ENCODE measurements around the gene MAMLD1.
A peak's percentile ranks its signal among the peaks of the same experiment; 100 is the strongest.
"Not testable (repeated sequence)": the region's sequence is repeated elsewhere in the genome, so short reads cannot be mapped to it uniquely, and the experiment has no call there.

Gene MAMLD1

DNA sequence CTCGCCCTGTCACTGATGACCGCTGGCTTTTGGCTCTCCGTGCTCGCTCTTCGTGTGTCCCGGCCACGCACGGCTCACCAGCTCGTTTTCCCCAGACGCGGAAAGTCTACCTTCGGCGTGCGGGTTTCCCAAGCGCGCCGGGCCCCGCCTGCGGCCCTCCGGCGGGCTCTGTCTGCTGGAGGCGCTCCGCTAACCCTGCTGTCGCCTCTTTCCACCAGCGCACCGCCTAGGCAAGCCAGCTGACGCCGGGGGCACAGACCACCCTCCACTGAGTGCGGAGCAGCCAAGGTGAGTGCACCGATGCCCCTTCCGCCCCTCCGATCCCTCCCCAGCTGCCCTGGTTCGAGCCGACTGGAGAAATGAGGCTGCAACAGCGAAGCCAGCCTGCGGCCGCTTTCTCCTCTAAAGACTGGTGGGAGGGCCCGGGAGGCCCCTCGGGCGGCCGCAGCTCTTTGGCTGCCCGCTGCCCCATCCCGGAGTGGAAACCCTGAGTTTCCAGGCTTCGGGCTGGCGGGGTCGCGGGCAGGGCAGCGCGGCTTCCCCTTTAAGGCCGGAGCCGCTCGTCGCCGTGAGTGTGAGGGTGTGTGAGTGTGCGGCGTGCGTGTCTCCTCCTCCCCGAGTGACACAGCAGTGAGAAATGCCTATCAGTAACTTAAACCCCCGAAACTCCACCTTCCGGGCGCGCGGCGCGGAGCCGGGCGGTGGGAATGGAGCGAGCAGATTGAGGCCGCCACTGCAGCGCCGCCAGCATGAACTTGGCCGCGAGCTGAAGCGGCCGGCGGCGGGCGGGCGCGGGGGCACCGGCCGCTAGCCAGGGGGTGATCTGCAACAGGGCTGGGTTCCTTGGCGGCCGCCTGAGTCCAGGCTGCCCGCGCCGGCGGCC is at the start of gene MAMLD1:
Gene MAMLD1 (plus strand): TSS at position 719 of the 883 bp plus-strand sequence. CDS start 82,200 bp downstream, outside the sequence.
- no peak for DNase-seq (ENCODE audit: low read depth)

- no peak for DNase-seq (ENCODE audit: low read depth)
These were observed 49.6 kb upstream of the MAMLD1 start for GRCh38 chrX:150313514-150313913.

DNA sequence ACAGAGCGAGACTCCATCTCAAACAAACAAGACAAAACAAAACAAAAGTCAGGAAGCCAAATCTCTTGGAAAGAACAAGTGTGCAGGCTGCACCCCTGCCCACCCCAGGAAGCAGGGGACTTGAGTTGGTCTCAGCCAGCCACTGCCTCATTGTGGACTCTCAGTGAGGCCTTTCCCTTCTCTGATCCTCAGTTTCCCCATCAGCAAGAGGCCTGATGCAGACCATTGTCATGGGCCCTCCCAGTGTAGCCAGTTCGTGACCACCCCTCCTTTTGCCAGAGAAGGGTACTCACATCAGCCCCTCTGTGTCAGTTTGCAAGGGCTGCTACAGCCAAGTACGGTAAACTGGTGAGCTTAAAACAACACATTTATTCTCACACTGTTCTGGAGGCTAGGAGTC is 48.9 kb upstream of the MAMLD1 start:
- DNase-seq (ENCODE audit: low read depth): no peak

DNA sequence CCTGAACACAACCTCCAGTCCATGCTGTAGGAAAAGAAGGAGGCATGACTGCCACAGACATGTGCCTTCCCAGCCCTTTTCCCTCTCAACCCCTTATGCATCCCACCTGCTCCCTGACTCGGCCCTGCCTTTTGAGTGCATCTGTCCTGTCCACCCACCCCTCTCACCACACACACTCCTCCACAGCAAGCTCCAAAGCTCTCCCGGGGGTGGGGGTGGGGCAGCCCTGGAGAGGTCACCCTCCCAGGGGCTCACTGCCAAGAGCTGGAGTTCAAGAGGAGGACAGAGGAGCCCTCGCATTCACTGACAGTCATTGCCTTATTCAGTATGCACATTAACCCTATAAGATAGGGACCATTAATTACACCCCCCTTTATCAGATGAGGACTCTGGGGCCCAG is 46.6 kb upstream of the MAMLD1 start:
- no peak for DNase-seq (ENCODE audit: low read depth)

DNA sequence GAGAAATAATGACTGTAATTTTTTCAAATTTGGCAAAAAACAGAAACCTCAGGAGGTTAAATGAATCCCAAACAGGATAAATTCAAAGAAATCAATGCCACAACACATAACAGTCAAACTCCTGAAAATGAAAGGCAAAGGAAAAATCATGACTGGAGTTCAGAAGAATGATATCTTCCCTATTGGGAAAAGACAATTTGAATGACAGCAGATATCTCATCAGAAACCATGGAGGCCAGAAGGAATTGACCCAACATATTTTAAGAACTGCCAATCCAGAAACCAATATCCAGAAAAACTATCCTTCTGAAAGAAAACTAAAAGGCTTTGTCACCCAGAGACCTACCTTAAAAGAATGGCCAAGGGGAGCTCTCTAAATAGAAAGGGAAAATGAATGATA is 40.1 kb upstream of the MAMLD1 start:
- DNase-seq (ENCODE audit: low read depth): no peak

- DNase-seq (ENCODE audit: low read depth): peak; percentile 81
These were observed 38.9 kb upstream of the MAMLD1 start for GRCh38 chrX:150324035-150324728.

DNA sequence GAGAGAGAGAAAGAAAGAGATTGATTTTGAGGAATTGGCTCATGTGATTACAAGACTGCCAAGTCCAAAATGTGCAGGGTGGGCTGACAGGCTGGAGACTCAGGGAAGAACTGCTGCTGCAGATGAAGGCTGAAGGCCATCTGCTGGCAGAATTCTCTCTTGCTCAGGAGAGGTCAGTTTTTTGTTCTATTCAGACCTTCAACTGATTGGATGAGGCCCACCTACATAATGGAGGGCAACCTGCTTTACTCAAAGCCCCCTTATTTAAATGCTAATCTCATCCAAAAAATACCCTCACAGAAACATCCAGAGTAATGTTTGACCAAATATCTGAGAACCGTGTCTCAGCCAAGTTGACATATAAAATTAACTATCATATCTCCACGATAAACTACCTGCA is 38.2 kb upstream of the MAMLD1 start:
- DNase-seq (ENCODE audit: low read depth): no peak

GRCh38 chrX:150326541-150327247 is 36.4 kb upstream of the MAMLD1 start:
- no peak for DNase-seq (ENCODE audit: low read depth)

- DNase-seq (ENCODE audit: low read depth): no peak
These were observed 33.8 kb upstream of the MAMLD1 start for GRCh38 chrX:150329282-150329681.

- no peak for DNase-seq (ENCODE audit: low read depth)
These were observed 33.2 kb upstream of the MAMLD1 start for GRCh38 chrX:150329868-150330267.

- DNase-seq (ENCODE audit: low read depth): no peak
These were observed 31.1 kb upstream of the MAMLD1 start for GRCh38 chrX:150332023-150332422.

DNA sequence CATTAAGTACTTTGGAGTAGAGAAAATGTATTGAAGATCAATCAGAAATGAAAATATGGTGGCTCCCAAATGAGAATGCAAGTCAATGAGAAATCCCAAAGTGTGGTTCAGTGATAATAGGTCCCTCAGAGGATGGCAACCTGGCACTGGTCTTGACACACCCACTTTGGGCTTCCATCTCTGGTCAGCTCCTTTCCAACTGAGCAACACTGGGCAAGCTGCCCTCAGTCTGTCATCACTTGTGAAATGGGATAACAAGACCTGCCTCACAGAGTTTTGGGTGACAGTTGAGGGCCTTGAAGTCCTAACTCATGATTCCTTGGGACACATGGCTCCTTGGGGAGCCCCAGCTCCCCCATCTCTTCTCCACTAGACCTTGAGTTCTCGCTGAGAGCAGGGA is 29.0 kb upstream of the MAMLD1 start:
- DNase-seq (ENCODE audit: low read depth): no peak

DNA sequence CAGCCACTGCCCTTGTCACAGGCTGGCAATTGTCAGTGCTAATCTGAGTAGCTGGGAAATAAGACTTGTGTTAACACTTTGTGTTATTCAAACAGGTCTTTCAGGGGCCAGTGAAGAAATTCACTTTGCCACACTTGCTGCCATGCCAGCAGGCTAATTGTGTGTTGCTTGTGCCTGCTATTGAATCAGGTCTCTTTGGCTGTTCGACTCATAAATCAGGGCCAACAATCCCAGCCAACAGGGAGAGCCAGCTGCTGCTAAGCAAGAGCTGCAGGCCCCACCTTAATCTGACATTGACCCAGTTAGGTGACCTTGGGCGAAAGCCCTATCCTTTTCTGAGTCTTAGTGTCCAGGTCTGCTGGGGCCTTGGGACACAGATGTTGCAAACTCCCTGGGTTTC is 28.1 kb upstream of the MAMLD1 start:
- DNase-seq (ENCODE audit: low read depth): no peak

DNA sequence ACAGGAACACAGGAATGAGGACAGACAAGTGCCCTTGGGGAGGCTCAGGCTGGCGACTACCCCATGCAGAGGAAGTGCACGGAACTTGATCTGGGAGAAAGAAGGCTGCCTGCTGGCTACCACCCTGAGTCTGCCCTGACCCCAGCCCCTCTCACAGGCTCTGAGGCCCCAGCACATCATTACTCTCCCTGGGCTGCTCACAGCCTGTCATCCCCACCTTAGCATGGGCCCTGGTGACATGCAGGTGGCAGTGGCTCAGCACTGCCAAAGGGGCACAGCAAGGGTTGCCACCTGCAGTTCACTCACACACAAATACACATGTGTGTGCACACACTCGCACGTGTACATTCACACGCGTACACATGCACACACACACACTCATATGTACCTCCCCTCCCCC is 26.1 kb upstream of the MAMLD1 start:
- no peak for DNase-seq (ENCODE audit: low read depth)

DNA sequence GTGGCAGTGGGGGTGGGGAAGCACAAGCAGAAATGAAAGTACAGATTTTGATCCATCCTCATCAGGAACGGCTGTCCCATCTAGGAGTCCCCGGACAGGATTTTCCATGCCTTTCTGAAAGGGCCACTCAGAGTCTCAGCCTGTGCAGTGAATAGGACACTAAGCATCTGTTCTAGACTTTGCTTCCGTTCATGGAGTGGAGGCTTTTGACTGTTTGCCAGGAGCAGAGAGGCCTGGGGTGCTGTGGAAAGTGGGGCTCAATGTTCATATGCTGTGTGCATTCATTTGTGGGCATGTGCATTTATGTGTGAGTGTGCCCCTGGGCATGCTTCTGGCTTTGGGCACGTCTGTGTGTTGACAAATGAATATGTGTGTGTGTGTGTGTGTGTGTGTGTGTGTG is 25.6 kb upstream of the MAMLD1 start:
- DNase-seq (ENCODE audit: low read depth): no peak

GRCh38 chrX:150338615-150339014 is 24.5 kb upstream of the MAMLD1 start:
- DNase-seq (ENCODE audit: low read depth): no peak

DNA sequence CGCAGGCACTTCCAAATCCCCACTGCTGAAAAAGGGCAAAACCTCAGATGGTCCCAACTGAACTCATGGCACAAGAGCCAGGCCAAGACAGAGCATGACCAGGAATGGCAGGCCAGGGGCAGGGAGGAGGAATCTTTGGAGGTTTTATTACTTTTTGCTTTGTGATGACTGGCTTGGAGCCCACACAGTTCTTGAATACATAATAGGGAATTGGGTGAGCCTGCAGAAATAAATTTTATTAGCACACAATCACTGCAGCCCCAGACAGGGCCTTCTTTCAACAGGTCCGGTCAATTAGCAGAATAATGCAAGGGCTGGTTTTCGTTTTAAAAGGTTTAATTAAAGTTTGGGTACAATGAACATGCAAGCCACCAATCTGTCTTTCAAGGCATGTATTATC is 23.4 kb upstream of the MAMLD1 start:
- DNase-seq (ENCODE audit: low read depth): no peak

GRCh38 chrX:150340326-150340725 is 22.8 kb upstream of the MAMLD1 start:
- not testable (repeated sequence) for DNase-seq (ENCODE audit: low read depth)

- DNase-seq (ENCODE audit: low read depth): no peak
These were observed 15.6 kb upstream of the MAMLD1 start for GRCh38 chrX:150347471-150347870.

GRCh38 chrX:150348365-150348764 is 14.8 kb upstream of the MAMLD1 start:
- no peak for DNase-seq (ENCODE audit: low read depth)

GRCh38 chrX:150352114-150352513 is 11.0 kb upstream of the MAMLD1 start:
- DNase-seq (ENCODE audit: low read depth): peak; percentile 80

DNA sequence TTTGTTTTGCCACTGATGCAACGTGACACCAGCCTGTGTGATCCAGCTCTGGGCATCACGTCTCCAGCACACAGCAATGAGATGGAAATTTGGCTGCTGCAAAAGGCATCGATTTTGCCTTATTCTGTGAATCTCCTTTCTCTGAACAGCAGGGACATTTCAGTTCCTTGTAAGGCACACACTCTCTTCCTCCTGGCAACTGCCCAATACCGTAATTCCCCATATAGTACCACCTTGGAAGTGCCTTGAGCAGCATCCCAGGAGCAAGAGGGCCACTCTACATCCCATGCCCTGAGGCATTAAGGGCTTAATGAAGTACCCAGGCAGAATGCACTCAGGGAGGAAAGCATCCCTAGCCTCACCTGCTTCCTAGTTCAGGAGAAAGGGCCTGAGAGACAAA is 10.5 kb upstream of the MAMLD1 start:
- no peak for DNase-seq (ENCODE audit: low read depth)

GRCh38 chrX:150355913-150356312 is 7.2 kb upstream of the MAMLD1 start:
- DNase-seq (ENCODE audit: low read depth): no peak

Measured in HS-27A (cell line).